ENCODE data around the gene CEP350.

The CEP350 gene

DNA sequence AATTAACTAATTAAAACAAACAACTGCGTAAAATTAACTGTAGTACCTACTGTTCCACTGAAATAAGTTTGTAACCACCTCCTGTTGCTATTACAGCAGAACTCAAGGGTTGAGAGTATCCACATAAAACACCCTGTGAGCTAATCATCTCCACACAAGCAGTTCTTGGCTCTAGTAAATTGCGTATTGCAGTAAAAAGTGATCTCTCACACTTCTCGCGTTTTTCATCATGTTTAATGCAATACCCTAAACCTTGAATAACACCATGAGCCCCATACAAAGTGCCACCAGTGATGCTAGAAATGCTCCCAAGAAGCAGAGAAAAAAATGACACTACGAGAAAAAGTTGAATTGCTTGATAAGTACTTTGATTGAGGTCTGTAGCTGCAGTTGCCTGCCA, 29.3 kb upstream of the CEP350 start:
- Histone ChIP-seq H3K4me1 (no peaks in the 10 kb centered on the region), H3K4me2 (no peak overlapping the region), H3K9ac (no peak overlapping the region), H3K9me3 (no peaks in the 10 kb centered on the region), H3K27me3 (no peaks in the 10 kb centered on the region), H3K4me3 (no peak overlapping the region), H4K20me1 (no peaks in the 10 kb centered on the region), H3K27ac (no peak overlapping the region), H3K36me3 (peaks cover 19% of the 10 kb centered on the region)
- no peak for TF ChIP-seq Cebpa-rat (IDR thresholded peaks at IDR 0.05)

DNA sequence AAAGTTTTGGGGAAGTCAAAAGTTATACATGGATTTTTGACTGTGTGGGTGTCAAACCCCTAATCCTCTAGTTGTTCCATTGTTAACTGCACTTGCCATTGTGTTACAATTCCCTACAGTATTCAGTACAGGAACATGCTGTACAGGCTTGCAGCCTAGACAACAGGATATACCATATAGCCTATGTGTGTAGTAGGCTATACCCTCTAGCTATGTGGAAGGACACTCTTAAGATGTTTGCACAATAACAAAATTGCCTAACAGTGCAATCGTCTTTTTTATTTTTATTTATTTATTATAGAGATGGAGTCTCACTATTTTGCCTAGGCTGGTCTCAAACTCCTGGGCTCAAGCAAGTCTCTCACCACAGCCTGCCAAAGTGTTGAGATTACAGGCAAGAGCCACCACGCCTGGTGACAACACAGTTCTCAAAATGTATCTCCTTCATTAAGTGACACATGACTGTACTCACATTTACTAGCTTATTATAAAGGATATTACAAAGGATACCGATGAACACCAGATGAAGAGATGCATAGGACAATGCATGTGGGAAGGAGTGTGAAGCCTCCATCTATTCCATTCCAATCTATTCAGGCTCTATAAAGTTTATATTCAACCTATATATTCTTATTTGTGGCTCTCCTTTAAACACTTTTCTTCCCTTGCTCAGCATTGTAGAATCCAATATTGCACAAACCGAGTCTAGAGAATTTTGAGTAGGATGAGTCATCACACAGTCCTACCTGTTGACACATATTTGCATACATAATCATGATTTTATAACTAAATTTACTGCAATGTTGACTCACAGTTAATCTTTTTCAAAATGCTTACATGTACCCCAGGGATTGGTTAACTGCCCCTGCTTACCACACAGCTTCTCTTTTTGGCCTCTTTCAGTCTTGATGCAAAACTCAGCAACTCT, 28.4 kb upstream of the CEP350 start:
- H3K4me3 ChIP-seq, result no peak overlapping the region
- no peak overlapping the region for H3K9ac ChIP-seq
- no peaks in the 10 kb centered on the region for H3K27me3 ChIP-seq
- peaks cover 10% of the 10 kb centered on the region; the same call in 1 of the 2 replicates for H3K36me3 ChIP-seq
- H3K4me2 ChIP-seq, result no peak overlapping the region
- H3K9me3 ChIP-seq, result no peaks in the 10 kb centered on the region
- no peaks in the 10 kb centered on the region for H4K20me1 ChIP-seq
- no peak for TF ChIP-seq Cebpa-rat (IDR thresholded peaks at IDR 0.05)
- no peaks in the 10 kb centered on the region for H3K4me1 ChIP-seq
- H3K27ac ChIP-seq, result no peak overlapping the region

DNA sequence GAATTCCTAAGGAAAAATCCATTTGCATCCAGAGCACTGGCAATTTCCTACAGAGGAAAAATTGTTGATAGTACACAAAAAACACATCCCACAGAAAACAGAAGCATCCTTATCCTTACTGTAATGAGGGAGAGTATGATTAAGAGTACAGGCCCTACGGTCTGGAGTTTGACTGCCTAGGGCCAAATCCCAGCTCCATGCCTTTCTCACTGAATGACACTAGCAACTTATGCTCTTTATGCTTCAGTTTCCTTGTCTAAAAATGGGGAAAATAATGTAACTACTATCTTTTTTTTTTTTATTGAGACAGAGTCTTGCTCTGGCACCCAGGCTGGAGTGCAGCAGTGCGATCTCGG, 27.8 kb upstream of the CEP350 start:
- no peak for TF ChIP-seq Cebpa-rat (IDR thresholded peaks at IDR 0.05)
- H3K27me3 ChIP-seq, result no peaks in the 10 kb centered on the region
- H3K27ac ChIP-seq, result no peak overlapping the region
- H3K9me3 ChIP-seq, result no peaks in the 10 kb centered on the region
- no peak overlapping the region for H3K9ac ChIP-seq
- no peak overlapping the region for H3K4me2 ChIP-seq
- H3K4me3 ChIP-seq, result no peak overlapping the region
- H3K4me1 ChIP-seq, result no peaks in the 10 kb centered on the region
- 0 out of 2 replicates have a peak, but pooled peaks cover 5% of the 10 kb centered on the region for H3K36me3 ChIP-seq
- no peaks in the 10 kb centered on the region for H4K20me1 ChIP-seq

DNA sequence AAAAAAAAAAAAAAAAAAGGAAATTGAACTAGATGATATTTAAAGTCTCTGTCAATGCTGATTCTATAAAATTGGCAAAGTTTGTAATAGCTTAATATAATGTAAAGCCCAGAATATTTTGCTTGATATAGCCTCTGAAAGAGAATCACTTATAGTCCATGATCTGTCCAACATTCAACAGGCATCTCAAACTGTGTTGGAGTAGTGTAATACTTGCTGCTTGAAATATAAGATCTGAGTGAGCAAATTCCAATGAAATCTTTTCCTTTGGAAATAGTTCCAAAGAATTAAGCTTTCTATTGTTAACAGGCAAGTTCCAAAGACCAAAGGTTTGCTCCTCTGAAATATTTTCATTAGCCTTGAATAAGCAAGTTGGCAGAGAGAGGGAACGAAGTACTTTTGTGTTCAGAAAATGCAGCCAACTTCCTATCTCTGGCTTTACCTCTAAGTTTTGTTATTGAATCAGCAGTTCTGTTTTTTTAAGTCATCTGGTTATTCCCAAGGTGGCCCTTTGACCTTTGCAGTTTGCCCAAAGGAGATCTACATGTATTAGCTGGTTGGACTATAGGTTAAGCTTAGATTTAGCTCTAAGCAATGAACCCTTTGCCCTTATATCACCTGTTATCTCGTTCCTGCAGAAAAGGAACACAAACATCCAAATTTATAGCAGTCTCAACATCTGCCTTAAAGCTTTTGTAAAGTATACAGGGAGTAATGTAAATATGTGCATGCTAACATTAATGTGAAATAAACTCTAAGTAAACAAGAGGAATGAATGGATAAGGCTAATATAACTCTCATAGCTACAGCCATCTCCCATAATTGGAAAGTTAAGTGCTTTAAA, 24.4 kb upstream of the CEP350 start:
- H3K9me3 ChIP-seq, result no peaks in the 10 kb centered on the region
- no peak overlapping the region for H3K27ac ChIP-seq
- no peaks in the 10 kb centered on the region for H3K27me3 ChIP-seq
- no peak overlapping the region for H3K9ac ChIP-seq
- no peaks in the 10 kb centered on the region for H4K20me1 ChIP-seq
- no peak overlapping the region for H3K4me2 ChIP-seq
- H3K4me3 ChIP-seq, result no peak overlapping the region
- H3K4me1 ChIP-seq, result no peaks in the 10 kb centered on the region
- H3K36me3 ChIP-seq, result no peaks in the 10 kb centered on the region
- no peak for TF ChIP-seq Cebpa-rat (IDR thresholded peaks at IDR 0.05)

DNA sequence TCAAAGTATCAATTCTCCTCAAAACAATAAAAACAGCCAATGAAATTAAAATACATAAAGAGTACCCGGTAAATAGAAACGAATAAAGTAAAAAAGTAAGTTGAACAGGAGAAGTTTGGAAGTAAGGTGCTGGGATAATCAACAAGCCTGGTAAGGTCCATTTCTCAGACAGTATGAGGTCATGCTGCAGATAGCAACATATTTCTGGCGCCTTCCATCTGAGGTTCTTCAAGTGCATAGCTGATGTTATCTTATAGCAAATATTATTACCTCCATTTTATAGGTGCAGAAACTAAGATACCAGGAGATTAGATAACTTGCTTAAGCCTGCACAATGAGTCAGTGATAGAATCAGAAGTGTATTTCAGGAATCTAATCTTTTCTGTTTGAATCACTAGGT, 23.7 kb upstream of the CEP350 start:
- H3K4me2 ChIP-seq, result no peak overlapping the region

DNA sequence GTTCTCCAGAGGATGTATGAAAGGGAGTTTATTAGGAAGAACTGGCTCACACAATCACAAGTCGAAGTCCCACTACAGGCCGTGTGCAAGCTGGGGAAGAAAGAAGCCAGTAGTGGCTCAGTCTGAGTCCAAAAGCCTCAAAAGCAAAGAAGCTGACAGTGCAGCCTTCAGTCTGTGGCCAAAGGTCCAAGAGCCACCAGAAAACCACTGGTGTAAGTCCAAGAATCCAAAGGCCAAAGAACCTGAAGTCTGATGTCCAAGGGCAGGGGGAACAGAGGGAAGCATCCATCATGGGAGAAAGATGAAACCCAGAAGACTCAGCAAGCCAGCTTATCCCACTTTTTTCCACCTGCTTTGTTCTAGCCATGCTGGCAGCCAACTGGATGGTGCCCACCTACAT, 21.4 kb upstream of the CEP350 start:
- Histone ChIP-seq H3K36me3 (no peaks in the 10 kb centered on the region), H3K9ac (no peak overlapping the region), H3K9me3 (no peaks in the 10 kb centered on the region), H4K20me1 (no peaks in the 10 kb centered on the region), H3K4me2 (no peak overlapping the region), H3K27me3 (no peaks in the 10 kb centered on the region), H3K4me1 (no peaks in the 10 kb centered on the region), H3K4me3 (no peak overlapping the region), H3K27ac (no peak overlapping the region)
- no peak for TF ChIP-seq Cebpa-rat (IDR thresholded peaks at IDR 0.05)

More for the DNA sequence above, 23.7 kb upstream of the CEP350 start:
- Histone ChIP-seq H3K9me3 (no peaks in the 10 kb centered on the region), H4K20me1 (no peaks in the 10 kb centered on the region), H3K27ac (no peak overlapping the region), H3K4me3 (no peak overlapping the region), H3K27me3 (no peaks in the 10 kb centered on the region), H3K9ac (no peak overlapping the region), H3K36me3 (no peaks in the 10 kb centered on the region), H3K4me1 (no peaks in the 10 kb centered on the region)
- TF ChIP-seq Cebpa-rat (IDR thresholded peaks at IDR 0.05), result no peak

DNA sequence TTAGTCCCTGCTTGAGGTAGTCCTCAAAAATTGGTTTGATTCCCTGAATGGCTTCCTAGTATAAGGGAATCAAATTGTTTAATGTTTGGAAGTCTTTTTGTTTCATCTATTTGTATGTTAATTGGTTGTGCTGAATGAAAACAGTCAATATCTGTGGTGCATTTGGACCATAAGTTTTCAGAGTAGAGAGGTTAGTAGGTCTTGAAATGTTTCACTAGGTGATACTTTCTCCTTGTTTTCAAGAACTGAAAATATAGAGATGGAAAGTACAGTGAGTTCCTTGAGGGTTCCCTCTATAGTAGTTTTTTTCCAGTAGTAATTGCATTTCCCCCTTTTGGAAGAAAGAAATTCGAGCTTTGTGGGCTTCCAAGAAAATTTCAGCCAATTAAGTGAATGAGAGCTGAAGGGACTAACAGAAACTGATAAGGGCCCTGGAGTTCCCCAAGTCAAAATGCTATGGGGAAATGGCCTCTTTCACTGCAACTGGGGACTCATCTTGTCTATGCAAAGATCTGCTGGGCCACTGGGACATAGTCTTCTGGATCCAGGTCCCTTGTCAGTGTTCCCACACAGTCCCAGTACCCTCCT, 18.6 kb upstream of the CEP350 start:
- no peak overlapping the region for H3K4me2 ChIP-seq
- H3K27ac ChIP-seq, result no peak overlapping the region
- no peaks in the 10 kb centered on the region for H4K20me1 ChIP-seq
- TF ChIP-seq Cebpa-rat (IDR thresholded peaks at IDR 0.05), result no peak
- H3K4me3 ChIP-seq, result no peak overlapping the region
- H3K4me1 ChIP-seq, result no peaks in the 10 kb centered on the region
- H3K36me3 ChIP-seq, result no peaks in the 10 kb centered on the region
- H3K9me3 ChIP-seq, result no peaks in the 10 kb centered on the region
- no peaks in the 10 kb centered on the region for H3K27me3 ChIP-seq
- H3K9ac ChIP-seq, result no peak overlapping the region

DNA sequence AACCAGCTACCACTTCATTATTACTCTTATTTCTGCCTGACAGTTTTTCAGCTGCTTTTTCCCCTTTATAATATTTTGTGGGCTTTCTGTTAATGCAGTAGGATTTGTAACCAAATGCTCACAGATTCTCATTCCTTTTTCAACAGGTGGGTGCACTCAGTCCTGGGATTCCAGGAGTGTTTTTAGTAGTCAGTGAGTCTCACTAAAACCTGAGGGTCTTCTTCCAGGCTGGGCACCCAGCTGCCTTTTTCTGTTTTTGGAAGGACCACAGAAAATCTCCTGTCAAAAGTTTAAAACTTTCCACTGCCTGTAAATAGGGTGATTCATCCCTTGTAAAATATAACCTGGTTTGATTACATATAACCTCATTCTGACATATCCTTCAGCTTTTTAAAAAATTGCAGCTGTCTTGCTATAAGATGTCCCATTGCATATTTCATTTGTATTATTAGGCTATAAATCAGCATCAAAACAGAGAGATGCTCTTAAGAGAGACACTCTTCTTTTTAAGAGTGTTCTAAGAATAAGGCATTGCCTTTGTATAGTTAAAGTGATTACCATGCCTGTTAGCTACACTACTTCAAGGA, 16.8 kb upstream of the CEP350 start:
- Histone ChIP-seq H4K20me1 (no peaks in the 10 kb centered on the region), H3K27ac (no peak overlapping the region), H3K4me1 (no peaks in the 10 kb centered on the region), H3K36me3 (no peaks in the 10 kb centered on the region), H3K4me3 (no peak overlapping the region), H3K9me3 (no peaks in the 10 kb centered on the region), H3K9ac (no peak overlapping the region), H3K4me2 (no peak overlapping the region), H3K27me3 (no peaks in the 10 kb centered on the region)
- no peak for TF ChIP-seq Cebpa-rat (IDR thresholded peaks at IDR 0.05)

DNA sequence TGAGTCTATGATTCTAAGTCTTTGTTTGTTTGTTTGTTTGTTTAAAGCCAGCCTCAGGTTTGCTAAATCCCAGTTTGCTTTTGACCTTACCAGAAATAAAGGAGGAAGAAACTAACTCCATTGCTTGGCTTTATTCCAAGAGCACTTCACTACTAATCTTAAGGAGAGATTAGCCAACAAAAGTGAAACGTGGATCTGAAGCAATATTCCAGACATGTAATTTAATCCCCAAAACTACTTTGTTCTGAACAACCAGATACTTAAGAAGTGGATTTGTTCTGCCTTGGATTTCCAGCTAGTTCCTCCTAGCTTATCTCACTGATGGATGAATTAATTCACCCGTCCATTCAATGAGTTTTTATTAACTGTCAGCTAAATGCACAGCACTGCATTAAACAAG, 15.9 kb upstream of the CEP350 start:
- Histone ChIP-seq H3K9ac (no peak overlapping the region), H3K4me3 (no peak overlapping the region), H3K9me3 (no peaks in the 10 kb centered on the region), H3K27me3 (no peaks in the 10 kb centered on the region), H3K4me2 (no peak overlapping the region), H3K4me1 (no peaks in the 10 kb centered on the region), H3K36me3 (no peaks in the 10 kb centered on the region), H4K20me1 (no peaks in the 10 kb centered on the region), H3K27ac (no peak overlapping the region)
- TF ChIP-seq Cebpa-rat (IDR thresholded peaks at IDR 0.05), result no peak

All from BLaER1 (cell line).